GM12801 (cell line): ENCODE results near the gene RUVBL1.

Experiments
- CTCF ChIP-seq: IDR thresholded peaks from one replicate; pipeline ENCODE4 v1.5.1; 2011; ENCODE audit warnings: control low read depth; ENCODE audit not compliant: insufficient read length; ENCODE audit errors: extremely low read depth

Gene RUVBL1

GRCh38 chr3:128146201-128146600 is 22.6 kb upstream of the RUVBL1 start:
- no peak for TF ChIP-seq CTCF

- TF ChIP-seq CTCF: no peak
These were observed 21.7 kb upstream of the RUVBL1 start for GRCh38 chr3:128145279-128145678.

GRCh38 chr3:128144512-128145187 is 21.0 kb upstream of the RUVBL1 start:
- TF ChIP-seq CTCF: no peak

GRCh38 chr3:128143496-128143895 is 19.9 kb upstream of the RUVBL1 start:
- TF ChIP-seq CTCF: no peak

- TF ChIP-seq CTCF: no peak
These were observed 9.8 kb upstream of the RUVBL1 start for GRCh38 chr3:128133273-128133883.

GRCh38 chr3:128131897-128132646 is 8.5 kb upstream of the RUVBL1 start:
- no peak for TF ChIP-seq CTCF

GRCh38 chr3:128128251-128128650 is 4.6 kb upstream of the RUVBL1 start:
- no peak for TF ChIP-seq CTCF
